Stimulated activated CD8-positive, alpha-beta memory T cell treated with anti-CD3 and anti-CD28 coated beads, Interleukin-7, amount 100 ng/mL, for 4 hours (primary cell): ENCODE measurements around the gene SULT4A1.

Experiments used
- DNase-seq, 2 donors: peaks; one replicate each; pipeline ENCODE4 v3.0.0-alpha.2; 2020; ENCODE audit warnings: low read depth in 2 of 2

The SULT4A1 gene

GRCh38 chr22:43860831-43861230 lies 1.5 kb downstream of the SULT4A1 start:
- no peak for DNase-seq

GRCh38 chr22:43860126-43860525 lies 2.2 kb downstream of the SULT4A1 start:
- DNase-seq: no peak

DNA sequence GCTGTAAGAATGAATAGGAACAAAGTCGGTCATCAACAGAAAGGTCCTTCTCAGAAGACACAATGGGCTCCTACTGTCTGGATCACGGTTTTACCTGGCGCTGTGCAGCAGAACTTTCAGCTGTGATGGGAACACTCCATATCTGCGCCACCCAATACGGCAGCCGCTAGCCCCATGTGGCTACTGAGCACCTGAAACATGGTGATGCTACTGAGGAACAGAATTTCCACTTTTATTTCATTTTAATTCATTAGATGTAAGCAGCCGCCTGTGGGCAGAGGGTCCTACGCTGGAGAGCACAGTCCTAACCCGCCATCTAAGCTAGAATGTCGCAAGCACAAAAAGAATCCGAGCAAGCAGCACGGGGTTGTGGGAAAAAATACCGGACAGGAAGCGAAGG lies 2.7 kb downstream of the SULT4A1 start:
- no peak for DNase-seq

- no peak for DNase-seq
These were observed 3.1 kb downstream of the SULT4A1 start for GRCh38 chr22:43859176-43859575.

DNA sequence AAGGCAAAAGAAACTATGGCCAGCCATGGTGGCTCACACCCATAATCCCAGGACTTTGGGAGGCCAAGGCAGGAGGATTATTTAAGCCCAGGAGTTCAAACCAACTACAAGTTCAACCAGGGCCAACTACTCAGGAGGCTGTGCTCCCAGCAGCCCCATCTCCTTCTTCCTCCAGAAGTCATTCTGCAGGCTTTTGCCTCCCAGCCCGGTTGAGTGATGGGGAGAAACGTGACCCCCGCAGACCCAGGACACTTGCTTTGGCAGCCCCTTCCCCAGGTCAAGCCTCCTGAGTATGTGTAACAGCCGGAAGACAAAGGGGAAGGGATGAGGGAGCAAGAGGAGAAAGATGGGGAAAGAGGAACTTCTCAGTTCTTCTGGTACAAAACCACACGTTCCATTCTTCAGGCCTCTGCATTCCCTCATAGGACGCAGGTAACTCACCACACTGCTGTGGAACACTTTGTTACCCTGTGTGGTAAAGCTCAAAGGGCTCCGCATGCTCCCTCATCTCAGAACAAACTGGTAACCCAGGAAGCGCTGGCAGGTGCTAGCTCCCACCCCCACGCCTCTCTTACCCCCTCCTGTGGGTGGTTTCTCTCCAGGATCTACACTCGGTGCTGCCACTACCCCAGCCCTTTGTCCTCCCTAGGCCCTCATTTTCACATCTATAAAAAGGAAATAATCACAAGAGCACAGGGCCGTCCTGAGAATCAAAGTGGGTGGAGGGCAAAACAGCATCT lies 4.0 kb downstream of the SULT4A1 start:
- DNase-seq: no peak

GRCh38 chr22:43857367-43857766 lies 4.9 kb downstream of the SULT4A1 start:
- DNase-seq: no peak

GRCh38 chr22:43855431-43855830 lies 6.9 kb downstream of the SULT4A1 start:
- no peak for DNase-seq

DNA sequence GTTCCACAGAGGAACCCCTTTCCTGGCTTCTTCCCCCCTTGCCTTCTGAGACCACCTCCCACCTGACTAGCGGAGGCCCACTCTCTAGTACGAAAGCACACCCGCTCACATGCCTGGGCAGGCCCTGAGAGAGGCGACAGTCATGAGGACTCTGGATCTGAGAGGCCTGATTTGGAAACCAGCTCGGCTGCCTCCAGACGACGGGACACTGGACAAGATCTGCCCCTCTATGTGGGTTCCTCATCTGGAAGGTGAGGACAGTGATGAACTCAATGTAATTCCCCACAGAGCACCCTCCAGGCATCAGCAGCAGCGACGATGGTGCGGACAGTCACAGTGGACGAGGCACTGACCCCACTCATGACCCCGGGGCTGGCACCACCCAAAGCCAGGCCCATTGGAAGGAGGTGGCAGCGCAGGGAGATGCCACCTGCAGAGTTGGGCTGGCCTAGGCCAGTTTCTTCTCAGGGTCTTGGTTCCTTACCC lies 7.5 kb downstream of the SULT4A1 start:
- DNase-seq: no peak

DNA sequence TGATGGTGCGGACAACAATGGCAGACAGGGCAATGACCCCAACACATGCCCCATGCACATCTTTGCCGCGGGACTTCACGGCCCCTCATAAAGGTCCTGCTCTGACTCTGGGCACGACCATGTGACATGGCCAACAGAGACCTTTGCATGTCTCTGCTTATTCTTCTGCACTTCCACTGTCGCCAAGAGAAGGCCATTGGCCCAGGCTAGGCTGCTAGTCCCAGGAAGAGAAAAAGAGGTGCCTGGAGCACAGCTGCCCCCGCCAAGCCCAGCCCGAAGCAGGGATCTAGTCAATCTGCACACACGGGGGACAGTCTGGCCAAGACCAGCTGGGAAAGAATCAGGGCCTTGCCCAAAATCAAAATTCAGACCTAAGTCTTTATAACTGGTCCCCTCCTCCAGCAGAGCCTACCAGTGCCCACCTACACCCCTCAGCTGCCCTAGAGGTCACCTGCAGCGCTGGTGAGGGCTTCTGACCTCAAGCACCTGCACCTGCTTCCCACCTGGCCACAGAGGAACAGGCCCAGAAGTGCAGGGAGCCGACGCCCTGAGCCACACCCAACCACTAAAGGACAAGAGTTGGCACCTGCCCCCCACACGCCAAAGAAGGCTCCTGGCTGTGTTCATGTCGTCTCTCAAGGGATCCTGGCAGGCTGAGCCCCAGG lies 8.1 kb downstream of the SULT4A1 start:
- DNase-seq: no peak

GRCh38 chr22:43853328-43853931 lies 8.9 kb downstream of the SULT4A1 start:
- no peak for DNase-seq

DNA sequence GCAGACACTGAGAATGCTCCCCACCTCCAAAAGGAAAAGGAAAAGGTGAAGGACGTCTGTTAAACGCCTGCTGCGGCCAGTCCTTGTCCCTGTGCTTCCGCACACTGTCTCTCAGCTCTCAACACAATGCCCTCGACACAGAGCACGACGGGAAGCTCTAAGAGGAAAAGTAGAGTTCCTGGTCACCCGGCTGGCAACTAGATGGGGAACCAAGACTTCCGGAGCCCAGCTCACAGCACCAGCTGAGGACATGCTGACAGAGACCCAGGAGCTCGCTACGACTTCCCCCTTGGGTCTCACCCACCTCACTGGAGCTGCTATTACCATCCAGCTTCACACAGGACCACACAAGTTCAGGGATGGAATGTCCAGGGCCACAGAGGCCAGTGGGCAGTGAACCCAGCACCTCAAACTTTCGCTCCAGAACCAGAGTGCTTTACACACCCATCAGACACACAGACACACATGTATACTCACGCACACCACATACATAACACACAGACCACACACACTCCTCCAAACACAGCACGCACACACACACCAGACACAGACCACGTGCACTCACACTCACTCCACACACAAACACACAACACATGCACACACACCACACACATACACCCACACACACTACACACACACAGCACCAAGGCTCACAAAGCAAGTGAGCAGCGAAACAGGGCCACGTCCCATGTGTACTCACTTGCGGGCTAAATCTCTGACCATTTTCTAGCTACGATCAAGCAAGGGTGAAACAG lies 9.6 kb downstream of the SULT4A1 start:
- no peak for DNase-seq

DNA sequence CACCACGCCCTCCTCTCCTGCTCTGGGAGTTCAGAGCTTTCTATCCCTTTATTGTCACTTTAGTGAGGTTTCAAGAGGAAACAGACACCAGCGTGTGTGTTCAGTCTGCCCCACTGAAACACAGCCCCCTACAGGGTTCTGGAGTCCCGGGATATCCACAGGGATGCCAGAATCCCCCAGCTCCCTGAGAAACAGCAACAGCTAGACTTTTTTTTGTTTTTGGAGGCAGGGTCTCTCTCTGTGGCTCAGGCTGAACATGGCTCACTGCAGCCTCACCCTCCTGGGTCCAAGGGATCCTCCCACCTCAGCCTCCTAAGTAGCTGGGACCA lies 10.4 kb downstream of the SULT4A1 start:
- DNase-seq: no peak

GRCh38 chr22:43851058-43851978 lies 11.0 kb downstream of the SULT4A1 start:
- no peak for DNase-seq

DNA sequence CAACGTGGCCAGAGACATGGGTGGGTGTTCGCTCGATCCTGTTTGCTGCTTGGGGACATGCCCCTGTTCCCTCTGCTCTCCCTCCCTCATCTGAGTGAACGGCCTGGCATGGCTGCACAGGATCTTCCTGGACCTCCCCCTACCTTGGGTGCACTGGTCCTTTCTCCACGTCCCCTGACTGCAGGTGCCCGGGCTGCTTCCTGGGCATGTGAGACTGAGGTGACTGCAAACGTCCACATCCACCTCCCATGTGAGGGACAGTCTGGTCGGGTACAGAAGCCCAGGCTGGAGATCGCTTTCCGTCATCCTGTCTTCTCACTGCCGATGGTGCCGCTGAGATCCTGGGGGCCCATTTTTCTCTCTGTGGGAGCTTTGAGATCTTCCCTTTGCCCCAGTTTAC lies 11.8 kb downstream of the SULT4A1 start:
- DNase-seq: no peak

DNA sequence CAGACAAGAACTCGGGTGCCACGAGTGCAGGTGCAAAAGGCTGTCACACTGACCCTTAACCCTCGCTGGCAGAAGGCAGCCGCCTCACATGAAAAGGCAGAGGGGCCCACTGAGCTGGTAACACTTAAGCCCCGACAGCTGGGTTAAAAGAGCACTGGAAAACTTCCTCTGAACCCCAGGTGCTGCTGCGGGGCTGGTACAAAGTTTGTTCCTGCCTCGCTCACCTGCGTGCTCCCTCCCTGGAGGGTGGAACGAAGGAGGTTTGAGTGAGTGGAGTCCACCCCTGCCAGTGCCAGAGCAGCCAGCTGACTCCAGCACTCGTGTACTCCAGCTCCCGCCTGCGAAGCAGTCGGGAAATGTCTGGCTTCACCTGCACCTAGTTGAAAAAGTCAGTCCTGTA lies 12.6 kb downstream of the SULT4A1 start:
- no peak for DNase-seq

- no peak for DNase-seq
These were observed 13.7 kb downstream of the SULT4A1 start for GRCh38 chr22:43848366-43849171.

DNA sequence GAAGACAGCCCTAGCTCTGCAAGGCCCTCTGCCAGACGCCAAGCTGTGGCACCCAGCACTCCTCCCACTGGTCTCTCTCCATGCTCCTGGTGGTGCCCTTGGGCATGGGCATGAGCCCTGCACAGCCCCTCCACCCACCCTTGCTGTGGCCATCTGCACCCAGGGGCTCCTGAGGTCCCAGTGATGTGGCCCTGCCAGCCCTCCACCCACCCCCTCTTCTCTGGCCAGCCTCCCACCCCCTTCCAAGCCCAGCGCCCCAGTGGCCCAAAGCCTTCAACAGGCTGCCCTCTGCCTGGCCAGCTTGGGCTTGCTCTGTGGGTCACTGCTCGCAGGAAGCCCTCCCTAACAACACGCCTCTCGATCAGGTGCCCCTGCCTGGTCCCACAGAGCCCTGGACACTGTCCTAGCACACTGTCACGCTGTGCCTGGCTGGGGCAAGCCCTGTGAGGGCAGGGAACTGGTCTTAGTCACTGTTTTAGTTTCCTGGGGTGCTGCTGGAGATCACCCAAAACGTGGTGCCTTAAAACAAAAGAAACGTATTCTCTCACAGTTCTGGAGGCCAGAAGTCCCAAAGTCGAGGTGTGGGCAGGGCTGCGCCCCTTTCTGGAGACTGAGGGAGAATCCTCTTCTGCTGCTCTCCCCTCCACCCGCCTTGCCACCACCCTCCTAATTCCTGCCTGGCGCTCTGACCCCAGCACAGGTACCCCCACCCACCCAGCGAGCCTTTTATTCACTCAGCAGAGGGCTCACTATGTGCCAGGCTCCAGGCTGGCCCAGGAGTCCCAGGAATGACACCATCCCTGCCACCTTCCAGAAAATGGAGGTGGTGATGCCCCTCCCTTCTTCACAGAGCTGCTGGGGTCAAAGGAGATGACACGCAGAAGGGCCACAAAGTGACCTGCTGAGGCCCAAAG lies 14.7 kb downstream of the SULT4A1 start:
- no peak for DNase-seq

GRCh38 chr22:43846966-43847365 lies 15.3 kb downstream of the SULT4A1 start:
- DNase-seq: no peak

- no peak for DNase-seq
These were observed 16.3 kb downstream of the SULT4A1 start for GRCh38 chr22:43845981-43846380.
